GM19463 (cell line): ENCODE measurements around the gene HOXD8.

Source experiments
- ATAC-seq: cut with Tn5 transposase; IDR thresholded peaks from one replicate; pipeline ENCODE4 v1.9.1; 2021; ENCODE audit warnings: mild to moderate bottlenecking, moderate library complexity; ENCODE audit not compliant: unreplicated experiment

The HOXD8 gene

DNA sequence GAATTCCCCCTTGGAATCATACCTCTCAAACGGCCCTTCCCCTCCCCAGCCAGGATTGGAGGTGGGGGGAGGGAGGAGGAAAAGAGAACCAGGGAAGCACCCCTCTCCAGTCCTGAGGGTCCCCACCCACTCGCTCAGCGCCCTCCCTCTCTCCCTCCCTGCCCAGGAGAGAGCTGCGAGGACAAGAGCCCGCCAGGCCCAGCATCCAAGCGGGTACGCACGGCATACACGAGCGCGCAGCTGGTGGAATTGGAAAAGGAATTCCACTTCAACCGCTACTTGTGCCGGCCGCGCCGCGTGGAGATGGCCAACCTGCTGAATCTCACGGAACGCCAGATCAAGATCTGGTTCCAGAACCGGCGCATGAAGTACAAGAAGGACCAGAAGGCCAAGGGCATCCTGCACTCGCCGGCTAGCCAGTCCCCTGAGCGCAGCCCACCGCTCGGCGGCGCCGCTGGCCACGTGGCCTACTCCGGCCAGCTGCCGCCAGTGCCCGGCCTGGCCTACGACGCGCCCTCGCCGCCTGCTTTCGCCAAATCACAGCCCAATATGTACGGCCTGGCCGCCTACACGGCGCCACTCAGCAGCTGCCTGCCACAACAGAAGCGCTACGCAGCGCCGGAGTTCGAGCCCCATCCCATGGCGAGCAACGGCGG, 42.0 kb downstream of the HOXD8 start:
- ATAC-seq: no peak

DNA sequence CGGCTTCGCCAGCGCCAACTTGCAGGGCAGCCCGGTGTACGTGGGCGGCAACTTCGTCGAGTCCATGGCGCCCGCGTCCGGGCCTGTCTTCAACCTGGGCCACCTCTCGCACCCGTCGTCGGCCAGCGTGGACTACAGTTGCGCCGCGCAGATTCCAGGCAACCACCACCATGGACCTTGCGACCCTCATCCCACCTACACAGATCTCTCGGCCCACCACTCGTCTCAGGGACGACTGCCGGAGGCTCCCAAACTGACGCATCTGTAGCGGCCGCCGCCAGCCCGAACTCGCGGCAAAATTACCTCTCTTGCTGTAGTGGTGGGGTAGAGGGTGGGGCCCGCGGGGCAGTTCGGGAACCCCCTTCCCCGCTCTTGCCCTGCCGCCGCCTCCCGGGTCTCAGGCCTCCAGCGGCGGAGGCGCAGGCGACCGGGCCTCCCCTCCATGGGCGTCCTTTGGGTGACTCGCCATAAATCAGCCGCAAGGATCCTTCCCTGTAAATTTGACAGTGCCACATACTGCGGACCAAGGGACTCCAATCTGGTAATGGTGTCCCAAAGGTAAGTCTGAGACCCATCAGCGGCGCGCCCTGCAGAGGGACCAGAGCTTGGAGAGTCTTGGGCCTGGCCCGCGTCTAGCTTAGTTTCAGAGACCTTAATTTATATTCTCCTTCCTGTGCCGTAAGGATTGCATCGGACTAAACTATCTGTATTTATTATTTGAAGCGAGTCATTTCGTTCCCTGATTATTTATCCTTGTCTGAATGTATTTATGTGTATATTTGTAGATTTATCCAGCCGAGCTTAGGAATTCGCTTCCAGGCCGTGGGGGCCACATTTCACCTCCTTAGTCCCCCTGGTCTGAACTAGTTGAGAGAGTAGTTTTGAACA, 42.7 kb downstream of the HOXD8 start:
- ATAC-seq: no peak

DNA sequence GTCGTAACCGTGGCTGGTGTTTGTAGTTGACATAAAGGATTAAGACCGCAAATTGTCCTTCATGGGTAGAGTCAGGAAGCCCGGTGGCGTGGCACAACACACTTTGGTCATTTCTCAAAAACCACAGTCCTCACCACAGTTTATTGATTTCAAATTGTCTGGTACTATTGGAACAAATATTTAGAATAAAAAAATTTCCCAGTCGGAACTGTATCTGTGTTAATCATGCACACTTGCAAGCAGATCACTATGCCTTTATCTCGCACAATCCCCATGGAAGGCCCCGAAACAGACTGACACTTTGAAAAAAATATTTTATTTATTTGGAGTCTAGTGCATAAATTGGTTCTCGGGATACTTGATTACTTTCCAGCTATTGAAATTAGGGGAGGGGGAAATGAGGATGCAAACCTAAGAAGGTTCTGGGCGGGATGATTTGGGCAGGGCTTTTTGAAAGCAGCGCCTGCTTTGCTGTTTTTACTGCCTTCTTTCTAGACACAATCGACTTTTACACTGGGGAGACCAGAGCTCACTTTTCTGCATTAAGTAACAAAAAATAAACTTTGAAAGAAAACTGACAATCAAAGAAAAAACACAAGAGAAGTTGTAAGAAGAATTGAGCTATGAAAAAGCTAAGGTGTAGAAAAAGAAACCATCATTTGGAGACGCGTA, 43.5 kb downstream of the HOXD8 start:
- no peak for ATAC-seq

DNA sequence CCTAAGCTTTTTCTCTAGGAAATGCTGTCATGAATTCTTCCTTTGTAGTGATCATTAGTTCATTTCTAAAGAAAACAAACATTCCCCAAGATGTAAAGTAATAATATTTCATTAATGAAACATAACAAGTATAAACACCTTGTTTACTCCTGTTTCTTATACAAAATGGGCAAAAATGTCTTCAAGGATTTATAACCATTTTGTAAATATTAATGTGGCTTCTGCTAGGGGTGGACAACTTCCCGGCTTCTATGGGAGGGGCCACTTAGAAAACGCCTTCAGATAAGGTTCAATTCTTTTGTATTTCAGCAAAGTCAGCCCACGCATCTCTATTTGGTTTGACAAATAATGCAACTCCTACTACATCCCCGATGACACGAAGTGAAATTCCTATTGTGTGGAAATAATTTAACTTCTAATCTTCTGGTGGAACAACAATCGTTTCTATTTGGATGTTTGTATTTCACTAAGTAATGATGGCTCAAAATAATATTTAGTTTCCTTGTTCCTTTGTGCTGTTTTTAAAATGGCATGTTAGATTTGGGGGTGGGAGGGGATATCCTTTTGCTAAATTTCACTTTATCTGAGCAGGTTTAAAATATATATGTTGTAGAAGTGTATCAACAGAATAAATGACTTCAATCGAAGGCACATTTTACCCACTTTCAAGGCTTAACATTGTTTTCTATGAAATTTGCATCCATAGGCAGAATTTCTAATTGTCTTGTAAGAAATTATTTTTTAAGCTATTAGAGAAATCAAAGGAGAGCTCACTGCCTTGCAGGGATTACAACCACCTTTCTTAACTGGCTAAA, 44.3 kb downstream of the HOXD8 start:
- no peak for ATAC-seq

- ATAC-seq: no peak
Observed at GRCh38 chr2:176174382-176174823, 44.9 kb downstream of the HOXD8 start.

- no peak for ATAC-seq
Observed at GRCh38 chr2:176174824-176175708, 45.6 kb downstream of the HOXD8 start.

- no peak for ATAC-seq
Observed at GRCh38 chr2:176175709-176176607, 46.5 kb downstream of the HOXD8 start.

DNA sequence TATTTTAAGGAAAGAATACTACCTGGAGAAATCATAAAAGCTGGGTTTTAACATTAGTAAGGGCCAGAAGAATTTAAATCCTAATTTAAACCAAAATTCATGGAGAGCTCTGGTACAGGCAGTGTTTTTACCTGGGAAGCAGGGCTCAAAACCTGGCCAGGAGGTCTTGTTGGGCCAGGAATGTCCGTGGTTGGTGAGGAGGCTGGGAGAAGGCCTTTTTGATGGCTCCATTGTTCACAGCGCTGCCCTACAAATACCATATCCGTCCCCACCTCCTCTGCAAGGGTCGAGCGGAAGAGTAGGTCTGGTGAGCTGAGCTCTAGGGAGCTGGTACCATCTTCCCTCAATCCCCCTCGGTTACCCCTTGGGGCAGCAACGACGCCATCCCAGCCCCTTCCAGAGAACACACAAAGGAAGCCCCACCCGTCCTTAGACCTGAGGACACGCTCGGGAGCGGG, 48.1 kb downstream of the HOXD8 start:
- ATAC-seq: no peak

DNA sequence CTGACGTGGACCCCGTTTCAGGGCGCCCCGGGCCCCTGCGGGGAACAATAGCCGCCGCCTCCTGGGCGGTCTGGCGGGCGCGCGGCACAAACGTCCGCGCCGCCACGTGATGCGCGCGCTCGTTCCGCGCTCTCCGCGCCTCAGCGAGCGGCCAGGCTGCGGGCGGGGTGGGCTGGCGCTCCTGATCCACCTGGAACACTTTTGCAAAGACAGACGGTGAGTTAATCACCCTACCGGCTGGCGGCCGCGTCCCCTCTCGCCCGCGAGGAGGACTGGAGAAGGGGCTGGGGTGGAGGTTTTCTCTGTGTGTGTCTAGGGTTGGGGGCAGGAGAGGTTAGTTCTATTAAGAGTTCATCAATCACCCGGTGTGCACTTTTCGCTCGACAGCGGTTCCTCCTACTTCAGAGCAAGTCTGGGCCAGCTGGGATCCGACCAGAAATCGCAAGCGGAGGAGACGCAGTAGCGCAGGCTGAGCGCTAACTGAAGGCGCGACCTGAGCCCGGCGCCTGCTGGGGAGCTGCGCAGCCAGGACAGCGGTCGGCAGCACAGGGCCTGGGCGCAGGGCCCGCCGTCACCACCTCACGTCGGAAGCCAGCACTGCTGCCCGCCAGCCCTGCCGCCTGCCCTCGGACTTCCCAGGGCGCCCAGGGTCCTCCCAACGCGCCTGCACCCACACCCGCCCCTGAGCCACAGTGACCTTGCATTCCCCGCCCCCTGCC, 48.7 kb downstream of the HOXD8 start:
- ATAC-seq: no peak

- ATAC-seq: no peak
Observed at GRCh38 chr2:176178757-176179295, 49.3 kb downstream of the HOXD8 start.

DNA sequence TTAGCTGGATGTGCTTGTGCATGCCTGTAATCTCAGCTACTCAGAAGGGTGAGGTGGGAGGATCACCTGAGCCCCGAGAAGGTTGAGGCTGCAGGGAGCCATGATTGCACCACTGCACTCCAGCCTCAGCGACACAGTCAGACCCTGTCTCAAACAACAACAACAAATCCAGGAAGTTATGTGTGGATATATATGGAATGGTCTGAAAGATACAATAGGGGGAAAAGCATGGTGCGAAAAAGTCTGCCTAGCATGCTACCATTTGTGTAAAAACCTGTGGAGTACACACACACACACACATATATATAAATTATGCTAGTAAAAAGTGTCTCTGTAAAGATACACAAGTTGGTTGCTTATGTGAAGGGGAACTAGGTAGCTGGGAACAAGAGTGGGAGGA, 52.0 kb downstream of the HOXD8 start:
- ATAC-seq: no peak
